ENCODE measurements around the gene SCGB1C1.

DNA sequence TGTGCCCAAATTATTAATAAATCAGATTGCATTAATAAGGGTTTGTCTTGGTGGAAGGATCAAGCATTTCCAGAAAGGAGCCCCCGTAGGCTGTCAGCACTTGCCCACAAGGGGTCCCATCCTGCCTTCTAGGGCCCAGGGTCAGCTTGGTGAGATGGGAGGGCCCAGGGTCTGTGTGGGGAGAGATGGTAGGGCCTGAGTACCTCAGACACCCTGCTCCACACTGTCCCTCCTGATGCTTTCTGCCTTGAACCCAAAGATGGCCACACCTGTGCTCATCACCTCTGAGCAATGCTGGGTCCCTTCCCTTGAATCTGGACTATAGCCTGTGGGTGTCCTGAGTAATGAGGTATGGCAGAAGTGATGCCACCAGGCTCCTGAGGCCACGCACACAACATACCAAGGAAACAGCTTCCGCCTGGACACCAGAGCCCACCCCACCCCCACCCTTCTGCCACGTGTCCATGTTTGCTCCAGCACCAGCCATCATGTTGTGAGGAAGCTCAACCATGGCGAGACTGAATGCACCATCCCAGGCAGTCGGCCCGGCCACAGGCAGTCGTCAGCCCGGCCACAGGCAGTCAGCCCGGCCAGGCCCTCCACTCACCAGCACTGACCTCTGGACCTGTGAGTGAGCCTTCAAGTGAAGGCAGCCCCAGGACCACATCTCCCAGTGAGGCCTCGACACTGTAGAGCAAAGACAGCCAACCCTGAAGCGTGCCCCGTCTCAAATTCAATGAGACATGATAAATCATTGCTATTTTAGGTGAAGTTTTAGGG lies 7.5 kb downstream of the SCGB1C1 start:
- TF ChIP-seq, protein P1, sequence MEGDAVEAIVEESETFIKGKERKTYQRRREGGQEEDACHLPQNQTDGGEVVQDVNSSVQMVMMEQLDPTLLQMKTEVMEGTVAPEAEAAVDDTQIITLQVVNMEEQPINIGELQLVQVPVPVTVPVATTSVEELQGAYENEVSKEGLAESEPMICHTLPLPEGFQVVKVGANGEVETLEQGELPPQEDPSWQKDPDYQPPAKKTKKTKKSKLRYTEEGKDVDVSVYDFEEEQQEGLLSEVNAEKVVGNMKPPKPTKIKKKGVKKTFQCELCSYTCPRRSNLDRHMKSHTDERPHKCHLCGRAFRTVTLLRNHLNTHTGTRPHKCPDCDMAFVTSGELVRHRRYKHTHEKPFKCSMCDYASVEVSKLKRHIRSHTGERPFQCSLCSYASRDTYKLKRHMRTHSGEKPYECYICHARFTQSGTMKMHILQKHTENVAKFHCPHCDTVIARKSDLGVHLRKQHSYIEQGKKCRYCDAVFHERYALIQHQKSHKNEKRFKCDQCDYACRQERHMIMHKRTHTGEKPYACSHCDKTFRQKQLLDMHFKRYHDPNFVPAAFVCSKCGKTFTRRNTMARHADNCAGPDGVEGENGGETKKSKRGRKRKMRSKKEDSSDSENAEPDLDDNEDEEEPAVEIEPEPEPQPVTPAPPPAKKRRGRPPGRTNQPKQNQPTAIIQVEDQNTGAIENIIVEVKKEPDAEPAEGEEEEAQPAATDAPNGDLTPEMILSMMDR (IDR thresholded peaks at IDR 0.05) = no peak
- TF ChIP-seq POLR2A (IDR thresholded peaks at IDR 0.05) = no peak
- no peak for TF ChIP-seq EP300 (IDR thresholded peaks at IDR 0.05)
- no peak for TF ChIP-seq POLR2AphosphoS5 (IDR thresholded peaks at IDR 0.05)

All from sigmoid colon (tissue), 4 donors.